Astrocyte of the cerebellum (primary cell): Measurements from ENCODE around the gene RBPJ.

ENCODE experiments used
- DNase-seq: peaks from one replicate; pipeline ENCODE4 v3.0.0-alpha.2; 2011; ENCODE audit warnings: low read depth
- H3K4me3 ChIP-seq: 2 replicates; pipeline ENCODE4 v1.5.1; 2011; ENCODE audit warnings: mild to moderate bottlenecking, low read depth, low read length, moderate library complexity
- CTCF ChIP-seq: IDR thresholded peaks from 2 replicates; pipeline ENCODE4 v1.5.1; 2012; ENCODE audit warnings: low read length, low read depth, moderate library complexity, mild to moderate bottlenecking; ENCODE audit errors: missing control alignments
- in situ Hi-C: cut with HindIII; loops from 2 replicates; pipeline ENCODE4 v1.10.0; 2017; ENCODE audit warnings: low sequenced_read_pairs

Gene RBPJ

GRCh38 chr4:26450418-26450817 is 129.6 kb downstream of the RBPJ start:
- no peak overlapping the region for H3K4me3 ChIP-seq
- in situ Hi-C loops, result loop anchor here (10.0 kb wide), 1 partner anchor 554 kb away; no protein-coding TSS in a partner anchor
- no peak for TF ChIP-seq CTCF
- DNase-seq, result no peak

- in situ Hi-C loops, result loop anchor here (10.0 kb wide), 1 partner anchor 553 kb away; no protein-coding TSS in a partner anchor
- TF ChIP-seq CTCF, result no peak
- no peak for DNase-seq
- no peak overlapping the region for H3K4me3 ChIP-seq
Observed at GRCh38 chr4:26451597-26451996, 130.8 kb downstream of the RBPJ start.

GRCh38 chr4:26452565-26453531 is 132.0 kb downstream of the RBPJ start:
- in situ Hi-C loops, result loop anchor here (10.0 kb wide), 1 partner anchor 552 kb away; no protein-coding TSS in a partner anchor
- TF ChIP-seq CTCF, result no peak
- no peak for DNase-seq
- H3K4me3 ChIP-seq, result no peak overlapping the region

- in situ Hi-C loops, result loop anchor here (10.0 kb wide), 1 partner anchor 550 kb away; no protein-coding TSS in a partner anchor
- no peak for DNase-seq
- H3K4me3 ChIP-seq, result no peak overlapping the region
- no peak for TF ChIP-seq CTCF
Observed at GRCh38 chr4:26454961-26455360, 134.1 kb downstream of the RBPJ start.

- no peak for DNase-seq
- in situ Hi-C loops, result loop anchor here (10.0 kb wide), 1 partner anchor 549 kb away; no protein-coding TSS in a partner anchor
- TF ChIP-seq CTCF, result no peak
- no peak overlapping the region for H3K4me3 ChIP-seq
Observed at GRCh38 chr4:26455571-26455970, 134.8 kb downstream of the RBPJ start.

- H3K4me3 ChIP-seq, result no peak overlapping the region
- DNase-seq, result no peak
- no peak for TF ChIP-seq CTCF
- in situ Hi-C loops, result loop anchor here (10.0 kb wide), 1 partner anchor 547 kb away; no protein-coding TSS in a partner anchor
Observed at GRCh38 chr4:26457412-26457811, 136.6 kb downstream of the RBPJ start.
